Measurements from ENCODE around the gene PLA2G2F.

The PLA2G2F gene

GRCh38 chr1:20195462-20195780, 56.3 kb downstream of the PLA2G2F start:
- no peak overlapping the region for H3K4me3 ChIP-seq (ENCODE audit: low read depth, low read length)
- no peak for TF ChIP-seq CTCF (IDR thresholded peaks at IDR 0.05; ENCODE audit: borderline replicate concordance, insufficient read depth, low read depth, low read length)

- no peak for TF ChIP-seq CTCF (IDR thresholded peaks at IDR 0.05; ENCODE audit: borderline replicate concordance, insufficient read depth, low read depth, low read length)
- H3K4me3 ChIP-seq (ENCODE audit: low read depth, low read length): no peak overlapping the region
Observed at GRCh38 chr1:20197329-20197791, 58.2 kb downstream of the PLA2G2F start.

- H3K4me3 ChIP-seq (ENCODE audit: low read depth, low read length): no peak overlapping the region
- TF ChIP-seq CTCF (IDR thresholded peaks at IDR 0.05; ENCODE audit: borderline replicate concordance, insufficient read depth, low read depth, low read length): no peak
Observed at GRCh38 chr1:20198296-20198695, 59.2 kb downstream of the PLA2G2F start.

GRCh38 chr1:20198918-20199317, 59.8 kb downstream of the PLA2G2F start:
- no peak for TF ChIP-seq CTCF (IDR thresholded peaks at IDR 0.05; ENCODE audit: borderline replicate concordance, insufficient read depth, low read depth, low read length)

GRCh38 chr1:20199403-20199802, 60.3 kb downstream of the PLA2G2F start:
- H3K4me3 ChIP-seq (ENCODE audit: low read depth, low read length): no peak overlapping the region
- no peak for TF ChIP-seq CTCF (IDR thresholded peaks at IDR 0.05; ENCODE audit: borderline replicate concordance, insufficient read depth, low read depth, low read length)

More at GRCh38 chr1:20198918-20199317, 59.8 kb downstream of the PLA2G2F start:
- no peak overlapping the region for H3K4me3 ChIP-seq (ENCODE audit: low read depth, low read length)

- no peak for TF ChIP-seq CTCF (IDR thresholded peaks at IDR 0.05; ENCODE audit: borderline replicate concordance, insufficient read depth, low read depth, low read length)
- H3K4me3 ChIP-seq (ENCODE audit: low read depth, low read length): no peak overlapping the region
Observed at GRCh38 chr1:20199840-20200239, 60.7 kb downstream of the PLA2G2F start.
